DND-41 (cell line): ENCODE results near the gene VAPB.

Source experiments
- EZH2 ChIP-seq: IDR thresholded peaks from 3 replicates; pipeline ENCODE4 v1.6.1; 2012; ENCODE audit warnings: borderline replicate concordance, low read depth, mild to moderate bottlenecking, moderate library complexity, low read length, inconsistent platforms; ENCODE audit not compliant: severe bottlenecking
- TF ChIP-seq, protein P1 (sequence below): IDR thresholded peaks from 2 replicates; pipeline ENCODE4 v1.5.1; 2012; ENCODE audit warnings: borderline replicate concordance, low read length, moderate library complexity, mild to moderate bottlenecking; ENCODE audit not compliant: poor library complexity, severe bottlenecking; ENCODE audit errors: extremely low read depth

DNA sequence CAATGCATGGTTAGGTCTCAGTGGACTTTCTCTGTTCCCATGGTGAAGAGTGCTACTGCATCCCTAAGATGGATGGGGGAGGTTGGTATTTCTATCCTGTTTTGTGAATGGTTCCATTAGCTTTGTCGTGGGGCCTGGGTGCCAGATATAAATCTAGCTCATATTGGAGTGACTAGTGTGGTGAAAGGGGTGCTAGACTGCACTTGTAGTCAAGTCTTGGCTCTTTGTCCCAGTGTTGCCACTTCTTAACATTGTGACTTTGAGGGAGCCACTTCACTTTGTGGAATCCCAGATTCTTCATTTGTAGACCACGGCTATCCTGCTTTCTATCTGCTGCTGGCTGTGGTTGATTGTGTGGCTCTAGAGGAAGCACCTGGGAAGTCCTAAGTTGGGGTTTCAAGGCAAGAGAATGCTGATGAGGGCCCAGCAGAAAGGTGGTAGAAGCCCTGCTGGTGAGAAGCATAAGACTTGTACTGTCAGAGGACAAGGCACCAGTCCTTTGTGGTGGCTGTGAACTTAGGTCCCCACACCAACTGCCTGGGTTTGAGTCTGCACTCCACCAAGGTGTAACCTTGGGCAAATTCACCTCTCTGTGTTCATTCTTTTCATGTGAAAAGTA is 44.1 kb downstream of the VAPB start:
- TF ChIP-seq, protein P1, sequence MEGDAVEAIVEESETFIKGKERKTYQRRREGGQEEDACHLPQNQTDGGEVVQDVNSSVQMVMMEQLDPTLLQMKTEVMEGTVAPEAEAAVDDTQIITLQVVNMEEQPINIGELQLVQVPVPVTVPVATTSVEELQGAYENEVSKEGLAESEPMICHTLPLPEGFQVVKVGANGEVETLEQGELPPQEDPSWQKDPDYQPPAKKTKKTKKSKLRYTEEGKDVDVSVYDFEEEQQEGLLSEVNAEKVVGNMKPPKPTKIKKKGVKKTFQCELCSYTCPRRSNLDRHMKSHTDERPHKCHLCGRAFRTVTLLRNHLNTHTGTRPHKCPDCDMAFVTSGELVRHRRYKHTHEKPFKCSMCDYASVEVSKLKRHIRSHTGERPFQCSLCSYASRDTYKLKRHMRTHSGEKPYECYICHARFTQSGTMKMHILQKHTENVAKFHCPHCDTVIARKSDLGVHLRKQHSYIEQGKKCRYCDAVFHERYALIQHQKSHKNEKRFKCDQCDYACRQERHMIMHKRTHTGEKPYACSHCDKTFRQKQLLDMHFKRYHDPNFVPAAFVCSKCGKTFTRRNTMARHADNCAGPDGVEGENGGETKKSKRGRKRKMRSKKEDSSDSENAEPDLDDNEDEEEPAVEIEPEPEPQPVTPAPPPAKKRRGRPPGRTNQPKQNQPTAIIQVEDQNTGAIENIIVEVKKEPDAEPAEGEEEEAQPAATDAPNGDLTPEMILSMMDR: no peak
- no peak for TF ChIP-seq EZH2
